Measurements from ENCODE around the gene PTF1A.

The PTF1A gene

DNA sequence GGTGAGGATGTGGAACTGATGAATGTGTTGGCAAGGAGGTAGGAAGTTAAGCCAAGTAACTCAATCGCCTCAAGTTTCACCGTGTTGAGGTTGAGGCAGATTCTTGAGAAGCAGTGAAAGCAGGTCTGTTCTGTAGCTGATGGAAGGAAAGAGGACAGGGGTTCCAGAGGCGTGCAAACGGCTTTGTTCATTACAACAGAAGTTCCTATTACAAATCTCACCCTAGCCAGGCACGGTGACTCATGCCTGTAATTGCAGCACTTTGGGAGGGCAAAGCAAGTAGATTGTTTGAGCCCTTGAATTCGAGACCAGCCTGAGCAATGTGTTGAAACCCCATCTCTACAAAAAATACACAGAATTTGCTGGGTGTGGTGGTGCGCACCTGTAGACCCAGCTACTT is 36.9 kb upstream of the PTF1A start:
- no peak for DNase-seq (ENCODE audit: low spot score)
- TF ChIP-seq, protein P1, sequence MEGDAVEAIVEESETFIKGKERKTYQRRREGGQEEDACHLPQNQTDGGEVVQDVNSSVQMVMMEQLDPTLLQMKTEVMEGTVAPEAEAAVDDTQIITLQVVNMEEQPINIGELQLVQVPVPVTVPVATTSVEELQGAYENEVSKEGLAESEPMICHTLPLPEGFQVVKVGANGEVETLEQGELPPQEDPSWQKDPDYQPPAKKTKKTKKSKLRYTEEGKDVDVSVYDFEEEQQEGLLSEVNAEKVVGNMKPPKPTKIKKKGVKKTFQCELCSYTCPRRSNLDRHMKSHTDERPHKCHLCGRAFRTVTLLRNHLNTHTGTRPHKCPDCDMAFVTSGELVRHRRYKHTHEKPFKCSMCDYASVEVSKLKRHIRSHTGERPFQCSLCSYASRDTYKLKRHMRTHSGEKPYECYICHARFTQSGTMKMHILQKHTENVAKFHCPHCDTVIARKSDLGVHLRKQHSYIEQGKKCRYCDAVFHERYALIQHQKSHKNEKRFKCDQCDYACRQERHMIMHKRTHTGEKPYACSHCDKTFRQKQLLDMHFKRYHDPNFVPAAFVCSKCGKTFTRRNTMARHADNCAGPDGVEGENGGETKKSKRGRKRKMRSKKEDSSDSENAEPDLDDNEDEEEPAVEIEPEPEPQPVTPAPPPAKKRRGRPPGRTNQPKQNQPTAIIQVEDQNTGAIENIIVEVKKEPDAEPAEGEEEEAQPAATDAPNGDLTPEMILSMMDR (IDR thresholded peaks at IDR 0.05; ENCODE audit: extremely low read depth, missing control alignments) = no peak

- DNase-seq (ENCODE audit: low spot score) = no peak
- TF ChIP-seq, protein P1 (IDR thresholded peaks at IDR 0.05; ENCODE audit: extremely low read depth, missing control alignments) = no peak
These were observed 35.5 kb upstream of the PTF1A start for GRCh38 chr10:23156447-23157150.

DNA sequence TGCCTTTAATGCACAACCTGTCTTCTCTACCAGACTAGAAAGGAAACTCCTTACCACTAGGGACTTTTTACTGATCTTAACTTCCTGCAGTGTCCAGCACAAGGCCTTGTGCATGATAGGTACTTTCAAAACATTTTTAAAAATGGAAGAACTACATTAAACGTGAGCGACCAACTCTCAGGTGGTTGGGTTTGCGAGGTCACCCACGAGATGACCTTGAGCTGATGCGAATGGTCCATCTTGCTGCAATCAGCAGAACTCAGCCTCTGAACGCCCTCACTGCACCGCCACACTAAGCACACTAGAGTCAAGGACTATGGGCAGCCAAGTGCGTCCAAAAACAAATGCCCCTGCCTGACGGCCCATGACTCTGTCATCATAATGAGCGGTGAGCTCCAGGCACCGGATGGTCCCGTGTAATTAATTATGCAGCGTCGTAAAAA is 34.9 kb upstream of the PTF1A start:
- DNase-seq (ENCODE audit: low spot score) = peak; percentile 39
- TF ChIP-seq, protein P1 (IDR thresholded peaks at IDR 0.05; ENCODE audit: extremely low read depth, missing control alignments) = no peak

GRCh38 chr10:23157691-23158369 is 34.3 kb upstream of the PTF1A start:
- TF ChIP-seq, protein P1 (IDR thresholded peaks at IDR 0.05; ENCODE audit: extremely low read depth, missing control alignments) = peak; percentile 41
- peak; percentile 63 for DNase-seq (ENCODE audit: low spot score)

DNA sequence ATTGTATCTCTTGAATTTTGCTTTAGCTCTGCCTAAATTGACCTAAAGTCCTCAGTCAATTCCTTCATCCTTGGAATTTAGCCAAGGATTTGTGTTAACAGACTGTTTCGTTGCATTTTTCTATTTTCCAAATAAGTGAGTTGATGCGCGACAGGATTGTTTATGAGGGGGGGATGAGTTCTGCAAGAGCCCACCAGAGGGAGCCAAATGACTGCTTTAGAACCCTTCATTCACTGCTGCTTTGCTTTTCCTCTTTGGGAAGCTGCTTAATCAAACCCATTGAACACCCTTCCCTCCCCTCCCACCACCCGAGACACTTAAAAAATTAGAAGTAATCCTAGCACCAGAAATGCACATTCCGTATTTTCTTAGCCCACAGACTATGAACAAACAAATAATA is 33.7 kb upstream of the PTF1A start:
- TF ChIP-seq, protein P1 (IDR thresholded peaks at IDR 0.05; ENCODE audit: extremely low read depth, missing control alignments) = peak; percentile 77
- DNase-seq (ENCODE audit: low spot score) = peak; percentile 78

DNA sequence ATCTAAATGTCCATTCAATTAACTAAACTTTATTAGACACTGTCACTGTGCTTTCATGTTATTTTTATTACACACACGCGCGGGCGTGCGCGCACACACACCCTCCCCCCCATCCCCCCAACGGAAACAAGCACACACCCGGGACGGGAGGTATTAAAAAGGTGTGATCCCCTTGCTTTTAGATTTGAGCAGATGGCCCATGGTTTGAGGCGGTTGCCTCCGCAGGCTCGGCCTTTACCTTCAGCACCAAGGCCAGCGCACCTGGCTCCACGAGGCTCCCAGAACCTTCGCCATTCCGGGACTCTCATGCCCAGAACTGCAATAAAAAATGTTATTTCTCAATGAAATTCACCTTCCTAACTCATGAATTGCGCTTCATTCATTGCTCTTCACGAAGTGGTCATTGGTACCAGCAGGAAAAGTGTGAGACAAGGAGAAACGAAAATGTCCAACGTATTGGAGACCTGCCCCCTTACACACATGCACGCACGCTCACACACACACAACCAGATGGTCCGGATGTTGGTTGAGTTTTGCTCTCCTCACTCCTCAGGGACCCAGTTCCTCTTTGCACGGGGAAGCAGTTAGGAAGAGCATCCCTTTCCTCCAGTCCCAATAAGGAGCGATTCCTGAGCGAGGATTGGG is 20.8 kb upstream of the PTF1A start:
- TF ChIP-seq, protein P1 (IDR thresholded peaks at IDR 0.05; ENCODE audit: extremely low read depth, missing control alignments) = no peak
- DNase-seq (ENCODE audit: low spot score) = no peak
